Endothelial cell of hepatic sinusoid (primary cell): ENCODE results near the gene OR2A12.
"Not testable (repeated sequence)": the region's sequence is repeated elsewhere in the genome, so short reads cannot be mapped to it uniquely, and the experiment has no call there.

Source experiments
- in situ Hi-C: cut with HindIII; loops from 2 replicates; pipeline ENCODE4 v1.10.0; 2017; ENCODE audit warnings: low sequenced_read_pairs

Gene OR2A12

GRCh38 chr7:144085978-144086377, at the start of gene OR2A12:
Gene OR2A12 (plus strand): TSS chr7:144086278. CDS start chr7:144095108, 8,830 bp downstream.
- in situ Hi-C loops = no loop called here

- in situ Hi-C loops = no loop called here
Observed at GRCh38 chr7:144036302-144036885, 49.7 kb upstream of the OR2A12 start.

DNA sequence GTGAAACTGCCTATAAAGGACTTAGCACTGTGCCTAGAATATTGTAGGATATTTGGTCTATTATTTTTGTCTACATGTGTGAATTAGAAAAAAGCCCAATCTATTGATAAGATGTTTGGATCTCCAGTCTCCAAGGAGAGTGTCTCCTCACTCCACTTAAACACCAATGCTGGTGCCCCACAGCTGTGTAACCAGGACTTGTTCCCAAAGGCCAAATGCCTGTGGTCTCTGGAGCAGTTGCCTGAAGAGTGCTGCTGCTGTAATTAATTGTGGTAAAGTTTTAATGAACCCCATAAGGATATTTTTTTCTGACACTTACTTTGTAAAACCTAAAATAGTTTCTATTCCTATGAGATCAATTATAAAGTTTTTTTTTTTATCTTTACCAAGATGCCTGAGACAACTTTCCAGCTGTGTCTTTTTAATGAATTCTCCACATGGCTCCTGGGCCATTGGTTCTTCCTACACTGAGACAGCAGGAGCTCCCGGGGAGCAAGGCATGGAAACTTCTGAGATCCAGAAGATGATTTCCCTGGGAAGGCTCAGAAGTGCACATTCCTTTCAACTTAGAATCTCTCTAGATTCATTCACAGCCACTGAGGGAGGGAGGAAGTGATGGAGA, 48.6 kb upstream of the OR2A12 start:
- in situ Hi-C loops = no loop called here

DNA sequence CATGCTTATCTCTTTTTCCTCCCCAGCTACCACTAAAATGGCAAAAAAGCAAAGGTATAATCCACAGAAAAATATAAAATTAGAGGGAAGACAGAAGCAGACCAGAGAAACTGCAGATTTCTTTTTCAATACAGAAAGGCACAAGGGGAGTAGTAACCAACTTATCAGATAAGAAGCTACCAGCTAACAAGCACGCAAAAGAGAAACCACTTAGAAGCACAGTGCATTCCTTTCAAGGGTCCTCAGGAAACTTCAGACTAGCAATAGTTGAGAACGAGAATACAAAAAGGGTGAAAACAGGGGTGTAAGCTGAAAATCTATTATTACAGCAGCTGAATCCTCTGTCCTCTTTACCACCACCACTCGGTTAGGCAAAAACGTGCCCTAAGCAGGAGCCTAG, 47.2 kb upstream of the OR2A12 start:
- in situ Hi-C loops = no loop called here

DNA sequence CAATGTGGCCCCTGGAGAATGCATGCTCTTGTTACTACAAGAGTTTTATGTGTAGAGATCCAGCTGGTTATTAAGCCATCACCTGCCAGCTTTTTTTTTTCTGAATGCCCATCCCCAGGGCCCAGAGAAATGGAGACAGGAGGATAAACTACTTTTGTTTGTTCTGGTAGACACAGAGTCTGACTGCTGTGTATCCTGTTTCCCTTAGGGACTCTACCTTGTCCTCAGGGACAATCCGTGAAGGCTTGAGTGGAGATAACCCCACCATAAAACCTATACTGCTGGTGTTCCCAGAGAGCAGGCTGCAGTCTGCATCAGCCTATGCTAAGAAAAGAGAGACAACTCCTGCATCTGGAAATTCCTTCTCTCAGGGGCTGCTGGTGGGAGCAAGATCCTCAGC, 37.4 kb upstream of the OR2A12 start, which contains the start of gene OR2A5:
Gene OR2A5 (plus strand): TSS at position 301 of the 400 bp plus-strand sequence. CDS start 1,454 bp downstream, outside the sequence.
- in situ Hi-C loops = loop anchor here (5.0 kb wide), 1 partner anchor 79 kb away; no protein-coding TSS in a partner anchor

- in situ Hi-C loops = loop anchor here (5.0 kb wide), 1 partner anchor 78 kb away; no protein-coding TSS in a partner anchor
Observed at GRCh38 chr7:144049491-144049890, 36.6 kb upstream of the OR2A12 start.

DNA sequence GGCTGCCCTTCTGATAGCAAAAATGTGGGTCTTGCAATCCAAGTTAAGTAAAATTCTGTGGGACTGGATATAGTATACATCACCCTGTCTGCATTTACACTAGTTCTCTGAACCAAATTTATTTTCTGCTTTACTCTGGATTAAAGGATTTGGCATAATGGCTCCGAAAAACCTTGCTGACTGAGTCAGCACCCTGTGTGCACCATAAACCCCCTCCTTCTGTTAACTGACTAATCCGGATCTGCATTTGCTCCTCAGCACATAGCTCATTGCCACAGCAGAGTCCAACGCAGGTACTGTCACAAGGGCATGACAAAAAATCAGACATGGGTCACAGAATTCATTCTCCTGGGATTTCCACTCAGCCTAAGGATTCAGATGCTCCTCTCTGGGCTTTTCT, 36.0 kb upstream of the OR2A12 start:
- in situ Hi-C loops = no loop called here

DNA sequence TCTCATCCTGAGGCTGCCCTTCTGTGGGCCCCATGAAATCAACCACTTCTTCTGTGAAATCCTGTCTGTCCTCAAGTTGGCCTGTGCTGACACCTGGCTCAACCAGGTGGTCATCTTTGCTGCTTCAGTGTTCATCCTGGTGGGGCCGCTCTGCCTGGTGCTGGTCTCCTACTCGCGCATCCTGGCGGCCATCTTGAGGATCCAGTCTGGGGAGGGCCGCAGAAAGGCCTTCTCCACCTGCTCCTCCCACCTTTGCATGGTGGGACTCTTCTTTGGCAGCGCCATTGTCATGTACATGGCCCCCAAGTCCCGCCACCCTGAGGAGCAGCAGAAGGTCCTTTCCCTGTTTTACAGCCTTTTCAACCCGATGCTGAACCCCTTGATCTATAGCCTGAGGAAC, 35.2 kb upstream of the OR2A12 start:
- in situ Hi-C loops = not testable (repeated sequence)

GRCh38 chr7:144057954-144058353, 28.1 kb upstream of the OR2A12 start:
- in situ Hi-C loops = no loop called here

DNA sequence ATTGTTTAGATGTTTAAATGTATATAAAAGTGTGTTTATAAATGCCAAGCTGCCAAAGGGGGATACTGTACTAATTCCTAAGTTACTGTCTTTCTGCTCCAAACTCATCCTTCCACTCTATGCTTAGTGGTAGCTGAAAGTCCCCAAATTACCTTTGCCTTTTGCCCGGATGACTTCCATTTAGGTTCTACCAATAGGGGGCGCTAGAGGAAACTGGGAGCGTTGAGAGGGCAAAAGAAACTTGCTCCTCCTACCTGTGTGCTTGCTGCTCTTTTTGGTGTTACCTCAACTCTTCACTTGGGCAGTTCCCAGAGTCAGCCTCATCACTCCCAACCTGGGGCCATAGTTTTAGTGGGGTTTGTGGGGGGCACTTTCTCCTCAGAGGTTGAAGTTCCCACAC, 22.4 kb upstream of the OR2A12 start:
- in situ Hi-C loops = no loop called here

DNA sequence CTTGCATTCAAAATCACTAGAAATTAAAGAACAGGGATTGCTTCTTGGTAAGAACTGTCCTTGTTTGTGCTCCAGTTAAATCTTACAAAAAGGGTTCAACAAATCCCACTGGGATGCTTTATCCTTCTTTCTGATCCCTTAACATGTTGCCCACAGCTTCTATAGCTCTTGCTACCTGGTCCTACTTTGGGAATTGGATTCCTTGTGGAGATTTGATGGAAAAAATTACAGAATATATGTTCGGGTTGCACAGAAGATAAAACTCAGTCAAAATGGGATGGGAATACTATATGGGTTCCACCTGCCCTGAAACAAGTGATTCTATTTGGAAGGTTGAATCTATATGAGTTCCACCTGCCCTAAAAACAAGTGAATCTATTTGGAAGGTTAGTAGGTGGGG, 16.6 kb upstream of the OR2A12 start, which contains the start of gene OR2A25:
Gene OR2A25 (plus strand): TSS at position 301 of the 400 bp plus-strand sequence. CDS start 4,409 bp downstream, outside the sequence.
- in situ Hi-C loops = no loop called here

DNA sequence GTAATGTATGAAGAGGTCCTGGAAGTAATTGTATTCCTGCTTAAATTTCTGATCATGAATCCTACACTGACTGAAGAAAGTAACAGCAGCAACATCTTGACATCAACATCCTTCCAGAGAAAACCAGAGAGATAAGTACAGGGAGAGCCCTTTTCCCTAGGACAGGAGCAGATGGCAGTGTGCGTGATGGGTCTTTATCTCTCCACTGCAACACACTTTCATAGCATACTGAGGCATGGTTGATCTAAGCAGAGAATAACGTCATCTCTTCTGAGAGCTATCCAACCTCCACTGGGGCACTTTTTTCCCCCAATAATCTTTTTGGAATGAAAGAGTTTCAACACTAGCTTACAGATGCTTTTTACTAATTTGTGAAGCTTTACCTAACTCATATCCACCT, 16.1 kb upstream of the OR2A12 start:
- in situ Hi-C loops = no loop called here

- in situ Hi-C loops = no loop called here
Observed at GRCh38 chr7:144074374-144074773, 11.7 kb upstream of the OR2A12 start.

GRCh38 chr7:144086730-144087129, 652 bp downstream of the OR2A12 start:
- in situ Hi-C loops = no loop called here

DNA sequence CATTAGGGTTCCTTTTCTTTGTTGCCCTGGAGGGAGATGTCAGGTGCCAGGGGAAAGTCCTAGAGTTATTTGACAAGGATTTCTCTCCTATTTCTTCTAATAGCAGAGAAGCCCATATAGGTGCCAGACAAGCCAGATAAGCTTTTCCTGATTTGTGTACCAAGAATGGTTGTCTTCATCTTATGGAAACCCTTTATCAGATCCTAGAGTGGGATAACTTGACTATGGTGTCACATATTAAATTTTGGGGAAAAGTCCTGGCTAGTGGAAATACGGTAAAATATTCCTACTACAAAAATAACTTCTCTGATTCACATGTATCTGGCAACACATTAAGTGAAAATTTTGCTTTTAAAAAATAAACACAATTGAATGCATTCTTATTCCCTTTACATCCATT, 1.2 kb downstream of the OR2A12 start:
- in situ Hi-C loops = no loop called here

GRCh38 chr7:144090667-144091066, 4.6 kb downstream of the OR2A12 start:
- in situ Hi-C loops = no loop called here

DNA sequence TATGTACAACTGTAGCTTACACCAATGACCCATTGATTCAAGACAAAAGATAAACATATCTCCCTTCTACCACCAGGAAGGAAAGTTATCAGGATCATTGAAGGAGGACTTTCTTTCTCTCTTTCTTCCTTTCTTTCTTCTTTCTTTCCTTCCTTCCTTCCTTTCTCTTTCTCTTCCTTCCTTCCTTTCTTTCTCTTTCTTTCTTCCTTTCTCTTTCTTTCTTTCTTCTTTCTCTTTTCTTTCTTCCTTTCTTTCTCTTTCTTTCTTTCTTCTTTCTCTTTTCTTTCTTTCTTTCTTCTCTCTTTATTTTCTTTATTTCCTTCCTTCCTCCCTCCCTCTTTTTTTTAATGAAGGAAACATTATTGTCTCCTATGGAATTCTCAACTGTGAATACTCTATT, 12.7 kb downstream of the OR2A12 start:
- in situ Hi-C loops = no loop called here

DNA sequence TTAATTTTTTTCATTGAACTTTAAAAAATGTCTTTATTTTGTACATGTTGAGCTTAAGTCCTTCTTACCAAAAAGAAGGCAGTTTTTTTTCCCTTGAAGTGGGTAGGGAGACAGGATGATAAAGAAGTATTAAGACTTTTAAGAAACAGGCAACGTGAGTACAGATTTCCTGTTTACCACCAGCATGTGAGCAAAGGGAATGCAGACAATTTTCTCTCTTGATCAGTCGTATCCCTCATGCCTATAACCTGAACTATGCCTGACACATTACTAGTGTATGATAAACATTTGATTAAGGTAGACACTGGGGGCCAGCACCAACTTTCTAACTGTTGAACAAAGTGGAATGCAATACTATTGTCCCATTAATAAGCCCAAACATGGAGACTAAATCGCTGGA, 14.5 kb downstream of the OR2A12 start:
- in situ Hi-C loops = no loop called here

- in situ Hi-C loops = no loop called here
Observed at GRCh38 chr7:144102041-144102440, 16.0 kb downstream of the OR2A12 start.

GRCh38 chr7:144105211-144105610, 19.1 kb downstream of the OR2A12 start:
- in situ Hi-C loops = no loop called here

GRCh38 chr7:144109283-144109682, 23.2 kb downstream of the OR2A12 start, which contains the start of gene OR2A2:
Gene OR2A2 (plus strand): TSS chr7:144109583. CDS start chr7:144109583, 0 bp downstream.
- in situ Hi-C loops = no loop called here

GRCh38 chr7:144110272-144110671, 24.2 kb downstream of the OR2A12 start:
- in situ Hi-C loops = no loop called here
